ENCODE results near the gene NDUFA8.

The NDUFA8 gene

DNA sequence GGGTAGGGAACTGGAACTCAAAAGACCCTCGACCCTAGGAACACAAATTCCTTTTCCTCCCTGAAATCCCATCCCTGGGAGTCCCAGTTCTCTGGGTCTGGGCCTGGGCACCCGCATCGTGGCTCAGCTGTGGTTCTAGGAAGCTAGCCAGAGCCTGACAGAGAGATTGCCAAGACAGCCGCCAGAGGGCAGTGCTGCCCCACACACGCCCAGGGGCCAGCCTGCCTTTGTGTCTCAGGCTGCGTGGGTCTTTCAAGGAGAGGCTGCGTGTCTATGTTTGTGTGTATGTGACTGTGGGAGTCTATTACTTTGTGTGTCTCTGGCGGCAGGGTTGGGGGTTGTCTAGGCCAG lies 34.4 kb downstream of the NDUFA8 start:
- peak overlapping the region; percentile 50 for H3K27ac ChIP-seq (ENCODE audit: poor library complexity, severe bottlenecking)
- H3K9me3 ChIP-seq (ENCODE audit: severe bottlenecking) = no peaks in the 10 kb centered on the region
- H3K4me3 ChIP-seq (ENCODE audit: severe bottlenecking) = no peak overlapping the region
- TF ChIP-seq, protein P1, sequence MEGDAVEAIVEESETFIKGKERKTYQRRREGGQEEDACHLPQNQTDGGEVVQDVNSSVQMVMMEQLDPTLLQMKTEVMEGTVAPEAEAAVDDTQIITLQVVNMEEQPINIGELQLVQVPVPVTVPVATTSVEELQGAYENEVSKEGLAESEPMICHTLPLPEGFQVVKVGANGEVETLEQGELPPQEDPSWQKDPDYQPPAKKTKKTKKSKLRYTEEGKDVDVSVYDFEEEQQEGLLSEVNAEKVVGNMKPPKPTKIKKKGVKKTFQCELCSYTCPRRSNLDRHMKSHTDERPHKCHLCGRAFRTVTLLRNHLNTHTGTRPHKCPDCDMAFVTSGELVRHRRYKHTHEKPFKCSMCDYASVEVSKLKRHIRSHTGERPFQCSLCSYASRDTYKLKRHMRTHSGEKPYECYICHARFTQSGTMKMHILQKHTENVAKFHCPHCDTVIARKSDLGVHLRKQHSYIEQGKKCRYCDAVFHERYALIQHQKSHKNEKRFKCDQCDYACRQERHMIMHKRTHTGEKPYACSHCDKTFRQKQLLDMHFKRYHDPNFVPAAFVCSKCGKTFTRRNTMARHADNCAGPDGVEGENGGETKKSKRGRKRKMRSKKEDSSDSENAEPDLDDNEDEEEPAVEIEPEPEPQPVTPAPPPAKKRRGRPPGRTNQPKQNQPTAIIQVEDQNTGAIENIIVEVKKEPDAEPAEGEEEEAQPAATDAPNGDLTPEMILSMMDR (IDR thresholded peaks at IDR 0.05; ENCODE audit: poor library complexity, severe bottlenecking) = peak; percentile 95
- DNase-seq (ENCODE audit: low spot score) (no peak), ATAC-seq (ENCODE audit: low read depth) (peak; percentile 79)
- peaks cover 11% of the 10 kb centered on the region for H3K4me1 ChIP-seq (ENCODE audit: insufficient read depth, poor library complexity, severe bottlenecking)
- H3K27me3 ChIP-seq (ENCODE audit: insufficient read depth, poor library complexity, severe bottlenecking) = no peaks in the 10 kb centered on the region
- no peaks in the 10 kb centered on the region for H3K36me3 ChIP-seq (ENCODE audit: low read depth)

DNA sequence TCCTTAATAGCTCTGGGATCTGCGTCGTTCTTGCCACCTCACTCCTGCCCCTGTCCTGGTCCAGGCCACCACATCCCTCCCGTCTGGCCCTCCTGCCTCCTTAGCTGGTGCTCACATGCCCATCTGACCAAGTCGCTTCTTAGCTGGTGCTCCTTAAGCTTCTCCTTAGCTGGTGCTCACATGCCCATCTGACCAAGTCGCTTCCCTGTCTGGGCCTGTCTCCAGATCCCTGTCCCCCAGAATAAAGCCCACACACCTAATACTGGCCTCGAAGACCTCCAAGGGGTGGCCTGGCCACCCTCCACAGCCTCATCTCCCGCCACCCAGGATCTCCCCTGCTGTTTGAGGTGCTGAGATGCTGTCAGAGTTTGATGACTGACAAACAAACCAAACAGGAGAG lies 35.1 kb downstream of the NDUFA8 start:
- ATAC-seq (ENCODE audit: low read depth) (no peak), DNase-seq (ENCODE audit: low spot score) (no peak)
- H3K27me3 ChIP-seq (ENCODE audit: insufficient read depth, poor library complexity, severe bottlenecking) = no peaks in the 10 kb centered on the region
- no peaks in the 10 kb centered on the region for H3K36me3 ChIP-seq (ENCODE audit: low read depth)
- H3K9me3 ChIP-seq (ENCODE audit: severe bottlenecking) = no peaks in the 10 kb centered on the region
- H3K4me3 ChIP-seq (ENCODE audit: severe bottlenecking) = no peak overlapping the region
- H3K4me1 ChIP-seq (ENCODE audit: insufficient read depth, poor library complexity, severe bottlenecking) = peaks cover 11% of the 10 kb centered on the region
- H3K27ac ChIP-seq (ENCODE audit: poor library complexity, severe bottlenecking) = no peak overlapping the region
- TF ChIP-seq, protein P1 (IDR thresholded peaks at IDR 0.05; ENCODE audit: poor library complexity, severe bottlenecking) = no peak

DNA sequence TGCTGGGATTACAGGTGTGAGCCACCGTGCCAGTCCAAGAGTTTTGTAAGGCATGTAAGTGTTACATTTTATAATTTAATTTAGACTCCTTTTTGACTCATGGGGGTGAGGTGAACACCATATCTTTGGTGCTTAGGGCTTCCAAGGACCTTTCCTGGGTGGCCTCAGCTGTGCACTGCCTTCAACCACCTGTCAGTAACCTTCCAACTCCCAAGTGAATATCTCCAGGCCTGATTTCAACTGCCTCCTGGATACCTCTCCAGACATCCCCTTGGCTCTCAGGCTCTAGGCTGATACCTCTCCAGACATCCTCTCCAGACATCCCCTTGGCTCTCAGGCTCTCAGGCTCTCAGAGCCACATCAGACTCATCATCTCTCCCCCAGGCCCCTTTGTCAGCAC lies 35.5 kb downstream of the NDUFA8 start:
- no peaks in the 10 kb centered on the region for H3K36me3 ChIP-seq (ENCODE audit: low read depth)
- no peak overlapping the region for H3K27ac ChIP-seq (ENCODE audit: poor library complexity, severe bottlenecking)
- H3K4me3 ChIP-seq (ENCODE audit: severe bottlenecking) = no peak overlapping the region
- H3K4me1 ChIP-seq (ENCODE audit: insufficient read depth, poor library complexity, severe bottlenecking) = peaks cover 11% of the 10 kb centered on the region
- TF ChIP-seq, protein P1 (IDR thresholded peaks at IDR 0.05; ENCODE audit: poor library complexity, severe bottlenecking) = no peak
- H3K9me3 ChIP-seq (ENCODE audit: severe bottlenecking) = no peaks in the 10 kb centered on the region
- DNase-seq (ENCODE audit: low spot score) (no peak), ATAC-seq (ENCODE audit: low read depth) (no peak)
- H3K27me3 ChIP-seq (ENCODE audit: insufficient read depth, poor library complexity, severe bottlenecking) = no peaks in the 10 kb centered on the region

DNA sequence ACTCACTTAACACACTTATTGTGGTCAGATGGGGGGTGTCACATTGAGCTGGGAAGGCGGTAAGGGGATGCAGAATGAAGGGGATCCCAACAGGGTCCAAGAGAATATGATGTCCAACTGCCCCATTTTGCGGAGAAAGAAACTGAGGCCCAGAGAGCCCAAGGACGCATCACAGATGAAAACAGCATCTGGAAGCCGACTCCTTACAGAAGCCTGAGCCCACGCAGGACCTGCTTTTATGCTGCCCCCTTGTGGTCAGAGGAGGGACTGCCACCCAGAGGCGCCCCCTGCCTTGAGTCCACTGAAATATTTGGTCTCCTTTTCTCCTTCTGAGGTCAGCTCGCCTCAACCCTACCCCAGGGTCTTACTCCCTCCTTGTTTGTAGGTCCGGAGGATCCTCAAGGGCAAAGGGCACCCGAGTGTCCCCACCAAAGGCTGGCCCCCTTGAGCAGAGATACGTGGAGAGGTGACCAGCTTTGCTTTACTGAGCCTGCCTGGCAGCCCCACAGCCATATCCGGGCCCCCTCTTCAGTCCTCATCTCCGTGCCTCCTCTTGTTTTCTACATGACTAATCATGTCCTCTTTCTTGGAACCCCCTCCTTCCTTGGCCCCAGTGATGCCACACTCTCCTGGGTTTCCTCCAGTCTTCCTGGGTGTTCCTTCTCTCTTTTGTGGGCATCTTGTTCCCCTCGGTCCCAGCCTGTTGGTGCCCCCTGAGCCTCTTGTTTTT lies 36.5 kb downstream of the NDUFA8 start:
- Histone ChIP-seq H3K36me3 (ENCODE audit: low read depth) (no peaks in the 10 kb centered on the region), H3K4me1 (ENCODE audit: insufficient read depth, poor library complexity, severe bottlenecking) (peaks cover 11% of the 10 kb centered on the region), H3K27ac (ENCODE audit: poor library complexity, severe bottlenecking) (no peak overlapping the region), H3K9me3 (ENCODE audit: severe bottlenecking) (no peaks in the 10 kb centered on the region), H3K4me3 (ENCODE audit: severe bottlenecking) (no peak overlapping the region), H3K27me3 (ENCODE audit: insufficient read depth, poor library complexity, severe bottlenecking) (no peaks in the 10 kb centered on the region)
- no peak for DNase-seq (ENCODE audit: low spot score)
- no peak for ATAC-seq (ENCODE audit: low read depth)
- TF ChIP-seq, protein P1 (IDR thresholded peaks at IDR 0.05; ENCODE audit: poor library complexity, severe bottlenecking) = peak; percentile 79

DNA sequence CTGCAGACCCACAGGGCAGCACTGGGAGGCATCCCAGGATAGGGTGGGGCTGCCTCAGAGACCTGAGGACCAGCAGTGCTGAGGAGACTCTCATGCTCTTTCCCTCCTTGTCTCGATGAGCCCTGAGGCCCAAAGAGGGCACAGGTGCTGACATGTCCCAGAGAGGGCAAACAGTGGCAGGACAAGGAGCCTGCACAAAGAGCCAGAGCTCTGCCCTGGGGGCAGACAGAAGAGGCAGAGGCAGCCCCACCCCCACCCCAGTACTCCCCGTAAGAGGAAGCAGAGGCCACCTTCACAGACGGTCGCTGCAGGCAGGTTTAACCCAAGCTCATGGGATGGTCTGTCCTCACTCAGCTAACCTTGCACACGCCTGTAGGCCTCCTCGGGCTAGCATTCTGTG lies 37.1 kb downstream of the NDUFA8 start:
- Histone ChIP-seq H3K4me3 (ENCODE audit: severe bottlenecking) (no peak overlapping the region), H3K4me1 (ENCODE audit: insufficient read depth, poor library complexity, severe bottlenecking) (peaks cover 11% of the 10 kb centered on the region), H3K9me3 (ENCODE audit: severe bottlenecking) (no peaks in the 10 kb centered on the region), H3K27me3 (ENCODE audit: insufficient read depth, poor library complexity, severe bottlenecking) (no peaks in the 10 kb centered on the region), H3K36me3 (ENCODE audit: low read depth) (no peaks in the 10 kb centered on the region), H3K27ac (ENCODE audit: poor library complexity, severe bottlenecking) (no peak overlapping the region)
- TF ChIP-seq, protein P1 (IDR thresholded peaks at IDR 0.05; ENCODE audit: poor library complexity, severe bottlenecking) = no peak
- ATAC-seq (ENCODE audit: low read depth) (no peak), DNase-seq (ENCODE audit: low spot score) (no peak)
